KMS-11 (cell line): ENCODE measurements around the gene SYT7.
A peak's percentile ranks its signal among the peaks of the same experiment; 100 is the strongest.

Source experiments
- H2AFZ ChIP-seq: fragments of 200-600 bp; sonication (generic); 2 replicates; pipeline ENCODE4 v1.6.1; 2016; ENCODE audit warnings: antibody characterized with exemption, mixed run types, low read depth
- H3K27ac ChIP-seq: fragments of 200-600 bp; sonication (generic); 2 replicates; pipeline ENCODE4 v1.6.1; 2016; ENCODE audit warnings: mild to moderate bottlenecking, mixed run types
- H3K27me3 ChIP-seq: fragments of 200-600 bp; sonication (generic); 2 replicates; pipeline ENCODE4 v1.6.1; 2017; ENCODE audit warnings: mild to moderate bottlenecking, low read depth, mixed run types, moderate library complexity; ENCODE audit not compliant: insufficient read depth
- H3K36me3 ChIP-seq: fragments of 200-600 bp; sonication (generic); 2 replicates; pipeline ENCODE4 v1.6.1; 2017; ENCODE audit warnings: mild to moderate bottlenecking, mixed run types; ENCODE audit not compliant: insufficient read depth
- H3K4me1 ChIP-seq: fragments of 200-600 bp; sonication (generic); 2 replicates; pipeline ENCODE4 v1.6.1; 2016; ENCODE audit warnings: mild to moderate bottlenecking, low read depth, mixed run types; ENCODE audit not compliant: poor library complexity, severe bottlenecking
- H3K4me2 ChIP-seq: fragments of 200-600 bp; sonication (generic); 2 replicates; pipeline ENCODE4 v1.7.0; 2016; ENCODE audit warnings: mild to moderate bottlenecking, mixed run types
- H3K4me3 ChIP-seq: fragments of 200-600 bp; sonication (generic); IDR thresholded peaks from 2 replicates; pipeline ENCODE4 v1.6.1; 2017; ENCODE audit warnings: low read depth, low read length, mixed read lengths; ENCODE audit not compliant: insufficient read depth
- H3K79me2 ChIP-seq: fragments of 200-600 bp; sonication (generic); 2 replicates; pipeline ENCODE4 v1.6.1; 2016; ENCODE audit warnings: low read depth, mixed run types; ENCODE audit not compliant: insufficient read depth
- H3K9ac ChIP-seq: fragments of 200-600 bp; sonication (generic); 2 replicates; pipeline ENCODE4 v1.6.1; 2016; ENCODE audit warnings: mild to moderate bottlenecking, mixed run types
- H4K20me1 ChIP-seq: fragments of 200-600 bp; sonication (generic); 2 replicates; pipeline ENCODE4 v1.6.1; 2016; ENCODE audit warnings: mild to moderate bottlenecking, mixed run types; ENCODE audit not compliant: insufficient read depth
- CTCF ChIP-seq: fragments of 200-600 bp; sonication (generic); conservative IDR thresholded peaks from 2 replicates; pipeline ENCODE4 v1.6.1; 2017; ENCODE audit warnings: low read depth, mild to moderate bottlenecking, antibody characterized with exemption, low read length, moderate library complexity, mixed read lengths

Gene SYT7

GRCh38 chr11:61547246-61547645 is 33.6 kb downstream of the SYT7 start:
- no peaks in the 10 kb centered on the region for H3K4me1 ChIP-seq
- H3K4me3 ChIP-seq = no peak overlapping the region
- H3K36me3 ChIP-seq = no peaks in the 10 kb centered on the region
- H3K27ac ChIP-seq = no peak overlapping the region
- peaks cover 71% of the 10 kb centered on the region for H3K27me3 ChIP-seq
- H2AFZ ChIP-seq = no peak overlapping the region
- no peak for TF ChIP-seq CTCF
- H3K9ac ChIP-seq = no peak overlapping the region
- no peaks in the 10 kb centered on the region for H3K79me2 ChIP-seq
- H4K20me1 ChIP-seq = no peaks in the 10 kb centered on the region
- no peak overlapping the region for H3K4me2 ChIP-seq

GRCh38 chr11:61546663-61547062 is 34.2 kb downstream of the SYT7 start:
- no peak overlapping the region for H3K9ac ChIP-seq
- H4K20me1 ChIP-seq = no peaks in the 10 kb centered on the region
- no peak for TF ChIP-seq CTCF
- no peak overlapping the region for H3K4me2 ChIP-seq
- H3K4me3 ChIP-seq = no peak overlapping the region
- H2AFZ ChIP-seq = no peak overlapping the region
- H3K27ac ChIP-seq = no peak overlapping the region
- H3K27me3 ChIP-seq = peaks cover 74% of the 10 kb centered on the region
- no peaks in the 10 kb centered on the region for H3K79me2 ChIP-seq
- H3K4me1 ChIP-seq = no peaks in the 10 kb centered on the region
- H3K36me3 ChIP-seq = no peaks in the 10 kb centered on the region

DNA sequence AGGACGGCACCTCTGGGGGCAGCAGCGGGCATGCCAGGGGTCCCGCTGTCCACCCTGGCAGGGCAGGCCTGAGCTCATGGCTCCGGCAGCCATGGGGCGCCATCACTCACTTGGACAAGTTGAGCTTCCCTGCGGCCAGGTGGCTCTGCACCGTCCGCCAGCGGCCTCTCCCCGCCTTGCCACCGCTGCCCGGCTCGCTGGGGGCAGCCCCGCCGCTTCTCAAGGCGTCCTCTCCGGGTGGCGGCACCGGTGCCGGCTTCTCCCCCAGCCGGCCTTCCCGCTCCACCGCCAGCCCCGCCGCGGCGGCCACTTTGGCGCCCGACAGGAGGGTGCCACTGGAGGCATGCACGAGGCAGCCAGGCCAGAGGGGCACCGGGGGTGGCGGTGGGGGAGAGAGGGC is 35.0 kb downstream of the SYT7 start:
- Histone ChIP-seq H3K79me2 (no peaks in the 10 kb centered on the region), H3K4me3 (no peak overlapping the region), H3K27ac (no peak overlapping the region), H4K20me1 (no peaks in the 10 kb centered on the region), H3K9ac (no peak overlapping the region), H3K27me3 (peaks cover 71% of the 10 kb centered on the region), H3K4me2 (no peak overlapping the region), H3K4me1 (no peaks in the 10 kb centered on the region), H3K36me3 (no peaks in the 10 kb centered on the region), H2AFZ (no peak overlapping the region)
- no peak for TF ChIP-seq CTCF

DNA sequence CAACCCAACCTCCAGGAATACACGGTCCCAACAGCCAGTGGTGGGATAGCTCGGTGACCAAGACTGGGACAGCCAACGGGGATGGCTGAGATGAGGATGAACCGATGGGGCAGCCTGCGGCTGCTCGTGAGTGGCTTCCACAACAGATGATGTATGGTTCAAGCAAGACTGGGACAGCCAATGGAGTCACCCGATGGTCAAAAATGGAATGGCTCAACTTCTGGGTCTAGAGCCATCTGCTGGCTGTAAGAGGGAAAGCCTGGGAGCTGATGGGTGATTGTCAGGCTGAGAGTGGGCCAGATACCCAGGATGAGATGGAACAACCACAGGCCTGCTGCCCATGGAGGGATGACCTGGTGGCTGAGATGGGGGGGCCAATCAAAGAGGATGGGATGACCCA is 35.5 kb downstream of the SYT7 start:
- Histone ChIP-seq H3K36me3 (no peaks in the 10 kb centered on the region), H3K4me1 (no peaks in the 10 kb centered on the region), H3K79me2 (no peaks in the 10 kb centered on the region), H3K4me2 (no peak overlapping the region), H3K9ac (no peak overlapping the region), H2AFZ (no peak overlapping the region), H4K20me1 (no peaks in the 10 kb centered on the region), H3K27ac (no peak overlapping the region), H3K27me3 (peaks cover 71% of the 10 kb centered on the region), H3K4me3 (no peak overlapping the region)
- peak; percentile 44 for TF ChIP-seq CTCF

GRCh38 chr11:61544466-61544865 is 36.4 kb downstream of the SYT7 start:
- H3K4me3 ChIP-seq = no peak overlapping the region
- no peaks in the 10 kb centered on the region for H3K79me2 ChIP-seq
- peaks cover 78% of the 10 kb centered on the region for H3K27me3 ChIP-seq
- no peak overlapping the region for H3K9ac ChIP-seq
- no peaks in the 10 kb centered on the region for H3K4me1 ChIP-seq
- no peak overlapping the region for H3K4me2 ChIP-seq
- no peak for TF ChIP-seq CTCF
- no peak overlapping the region for H2AFZ ChIP-seq
- H3K27ac ChIP-seq = no peak overlapping the region
- no peaks in the 10 kb centered on the region for H4K20me1 ChIP-seq
- no peaks in the 10 kb centered on the region for H3K36me3 ChIP-seq
